ENCODE measurements around the gene ITIH3. TPM values are rescaled to one million over a fixed set of nuclear protein-coding genes. Genes with fewer than 3 reads are reported as not detected.

Gene ITIH3
- total and polyA plus RNA-seq, 2 of the 8 experiments (the other 6 are each of a cell fraction or from before 2014, with no cell fraction given), result not detected

DNA sequence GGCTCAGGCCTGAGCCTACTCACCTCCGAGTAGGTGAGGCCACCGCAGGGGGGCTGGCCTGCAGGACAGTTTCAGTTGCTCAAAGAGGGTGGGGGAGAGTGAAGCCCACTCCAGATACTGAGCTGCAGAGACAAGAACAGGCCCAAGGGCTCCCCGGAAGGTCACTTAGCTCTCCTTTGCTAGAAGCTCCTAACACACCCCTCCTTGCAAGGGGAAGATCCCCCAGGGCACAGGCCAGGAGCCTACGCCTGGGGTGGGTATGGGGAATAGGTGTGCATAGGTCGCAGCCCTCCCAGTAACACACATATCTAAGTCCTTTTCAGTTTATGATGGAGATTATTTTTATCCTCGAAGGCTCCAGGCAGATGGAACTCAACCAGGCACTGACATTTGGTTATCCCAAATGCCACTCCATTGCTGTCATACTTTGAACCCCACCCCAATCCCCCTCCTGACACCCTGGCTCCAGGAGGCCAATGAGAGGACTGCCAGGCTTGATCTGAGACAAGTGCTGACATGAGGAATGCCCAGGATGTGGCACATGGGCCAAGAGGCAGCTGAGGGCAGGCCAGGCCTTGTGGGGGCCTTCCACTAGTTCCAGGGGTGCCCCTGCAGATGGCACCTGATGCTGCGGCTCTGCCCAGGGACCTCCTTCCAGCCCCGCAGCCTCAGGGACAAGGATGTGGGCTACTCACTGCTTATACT lies 41.3 kb downstream of the ITIH3 start:
- no peaks in the 10 kb centered on the region for H3K27me3 ChIP-seq (replicated peaks in 1 of 4; ENCODE audit: control insufficient read depth in 3 of 4, extremely low read depth in 1 of 4, insufficient read depth in 3 of 4, low read length in 3 of 4)
- no peak overlapping the region for H3K4me2 ChIP-seq (ENCODE audit: insufficient read depth in 1 of 2, low read depth in 2 of 2, low read length in 2 of 2)
- no peak overlapping the region for H3K14ac ChIP-seq (ENCODE audit: insufficient read length)
- H3K18ac ChIP-seq (ENCODE audit: extremely low read depth, low read length), result no peak overlapping the region
- no peak overlapping the region for H2BK120ac ChIP-seq (replicated peaks; ENCODE audit: low read depth, low read length)
- no peak overlapping the region for H3K4ac ChIP-seq (replicated peaks; ENCODE audit: insufficient read length, low read depth, low read length)
- WGBS, 2 experiments (ENCODE audit: extremely low coverage in 1 of 2, insufficient coverage in 1 of 2, insufficient read length in 1 of 2, insufficient replicate concordance in 2 of 2, low coverage in 1 of 2, low lambda C conversion rate in 2 of 2, missing lambda C conversion rate in 1 of 2), result 84% methylated on average over 8 of the region's 8 CpGs; no CpG with 5 or more reads in 1 of the 2 experiments
- no peak overlapping the region for H4K8ac ChIP-seq (ENCODE audit: extremely low read depth, insufficient read depth, low read length)
- no peaks in the 10 kb centered on the region for H3K9me3 ChIP-seq (ENCODE audit: insufficient read depth in 2 of 2, low read depth in 1 of 2, low read length in 1 of 2)
- H2AK5ac ChIP-seq (ENCODE audit: low read depth, low read length), result no peak overlapping the region
- ChIA-PET POLR2A (ENCODE audit: partially characterized antibody) (interaction anchor here (1.3 kb wide), 1 partner anchor 8 kb away, joined by 3 read pairs; no protein-coding TSS in a partner anchor), CTCF (ENCODE audit: partially characterized antibody) (interaction anchor here (0.9 to 6.5 kb wide), 5 partner anchors 10 to 218 kb away, joined by 3 to 73 read pairs (median 6); no protein-coding TSS in a partner anchor)
- no peak for DNase-seq (ENCODE audit: low read depth in 1 of 2, low spot score in 2 of 2)
- H3K27ac ChIP-seq (ENCODE audit: low read depth, low read length), result no peak overlapping the region
- no peak overlapping the region for H4K91ac ChIP-seq (replicated peaks; ENCODE audit: insufficient read length, low read length)
- H3K9ac ChIP-seq (replicated peaks in 1 of 4; ENCODE audit: extremely low read depth in 1 of 4, low read depth in 3 of 4, low read length in 3 of 4), result no peak overlapping the region
- no peak overlapping the region for H2BK15ac ChIP-seq (ENCODE audit: low read length)
- peaks cover 0 to 5% of the 10 kb centered on the region in 2 experiments for H4K20me1 ChIP-seq (replicated peaks in 1 of 2; ENCODE audit: control insufficient read depth in 1 of 2, insufficient read depth in 2 of 2, low read length in 2 of 2)
- H3K79me1 ChIP-seq (ENCODE audit: low read depth, low read length), result no peaks in the 10 kb centered on the region
- no peak overlapping the region for H3K56ac ChIP-seq (replicated peaks; ENCODE audit: insufficient read length, low read depth, low read length)
- no peak for FAIRE-seq
- H3K4me3 ChIP-seq (ENCODE audit: extremely low read depth in 1 of 4, insufficient read depth in 2 of 4, low read depth in 3 of 4, low read length in 4 of 4), result no peak overlapping the region
- H3K36me3 ChIP-seq (ENCODE audit: control insufficient read depth in 2 of 4, insufficient read depth in 4 of 4, low read length in 3 of 4), result no peaks in the 10 kb centered on the region; a peak in 2 of 8 replicates
- H3K23me2 ChIP-seq (ENCODE audit: low read depth, low read length), result no peaks in the 10 kb centered on the region
- TF ChIP-seq, protein P1, sequence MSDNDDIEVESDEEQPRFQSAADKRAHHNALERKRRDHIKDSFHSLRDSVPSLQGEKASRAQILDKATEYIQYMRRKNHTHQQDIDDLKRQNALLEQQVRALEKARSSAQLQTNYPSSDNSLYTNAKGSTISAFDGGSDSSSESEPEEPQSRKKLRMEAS (IDR thresholded peaks at IDR 0.05), result no peak
- TF ChIP-seq CBX5 (IDR thresholded peaks at IDR 0.05; ENCODE audit: low read depth, low read length) (no peak), SAP30 (IDR thresholded peaks at IDR 0.05; ENCODE audit: insufficient read depth, insufficient replicate concordance, low read length) (no peak), SIRT6 (IDR thresholded peaks at IDR 0.05; ENCODE audit: low read length) (no peak), E2F6 (IDR thresholded peaks at IDR 0.05) (no peak), POLR2A (IDR thresholded peaks at IDR 0.05; ENCODE audit: control extremely low read depth in 1 of 2, low read depth in 2 of 2, low read length in 2 of 2) (no peak), JUND (IDR thresholded peaks at IDR 0.05; ENCODE audit: low read length) (no peak), CTCF (IDR thresholded peaks at IDR 0.05; ENCODE audit: control extremely low read depth in 1 of 3, insufficient read depth in 1 of 3, low read depth in 1 of 3, low read length in 3 of 3) (no peak)
- H3K23ac ChIP-seq (ENCODE audit: insufficient read length), result no peak overlapping the region
- no peak overlapping the region for H2BK12ac ChIP-seq (ENCODE audit: low read depth, low read length)
- no peak overlapping the region for H2BK20ac ChIP-seq (ENCODE audit: low read length)
- no peaks in the 10 kb centered on the region for H3K79me2 ChIP-seq (ENCODE audit: control insufficient read depth in 1 of 2, insufficient read depth in 2 of 2, low read length in 2 of 2)
- no peak overlapping the region for H2AFZ ChIP-seq (ENCODE audit: low read length)
- H3K4me1 ChIP-seq (replicated peaks in 1 of 4; ENCODE audit: control insufficient read depth in 3 of 4, insufficient read depth in 4 of 4, low read length in 3 of 4), result peaks cover 0 to 10% (median 2%) of the 10 kb centered on the region in 4 experiments; a peak in 3 of 7 replicates
- no peak overlapping the region for H2BK5ac ChIP-seq (ENCODE audit: low read depth, low read length)
- H4K5ac ChIP-seq (ENCODE audit: insufficient read length, low read depth, low read length), result no peak overlapping the region
